Keratinocyte (primary cell): ENCODE results near the gene INO80.
"Not testable (repeated sequence)": the region's sequence is repeated elsewhere in the genome, so short reads cannot be mapped to it uniquely, and the experiment has no call there.

Experiments
- EZH2 ChIP-seq: IDR thresholded peaks from one replicate; pipeline ENCODE4 v1.6.1; 2012; ENCODE audit warnings: inconsistent platforms, mild to moderate bottlenecking, low read length, moderate library complexity
- TF ChIP-seq, protein P1 (sequence below), 3 experiments: IDR thresholded peaks in 1 of 3; conservative IDR thresholded peaks in 1 of 3; optimal IDR thresholded peaks in 1 of 3; 2 replicates in 2 of 3; 3 replicates in 1 of 3; pipeline versions ENCODE3 to v1.5.1; 2011; ENCODE audit warnings: low read length in 3 of 3, mild to moderate bottlenecking in 3 of 3, moderate library complexity in 2 of 3, control low read depth in 1 of 3, inconsistent platforms in 1 of 3; ENCODE audit not compliant: insufficient read depth in 2 of 3; ENCODE audit errors: extremely low read depth in 1 of 3

DNA sequence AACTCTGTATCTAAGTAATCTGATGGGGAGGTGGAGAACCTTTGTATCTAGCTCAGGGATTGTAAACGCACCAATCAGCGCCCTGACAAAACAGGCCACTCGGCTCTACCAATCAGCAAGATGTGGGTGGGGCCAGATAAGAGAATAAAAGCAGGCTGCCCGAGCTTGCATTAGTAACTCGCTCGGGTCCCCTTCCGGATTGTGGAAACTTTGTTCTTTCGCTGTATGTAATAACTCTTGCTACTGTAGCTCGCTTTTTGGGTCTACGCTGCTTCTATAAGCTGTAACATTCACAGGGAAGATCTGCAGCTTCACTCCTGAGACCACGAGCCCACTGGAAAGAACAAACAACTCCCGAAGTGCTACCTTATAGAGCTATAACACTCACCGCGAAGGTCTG lies 153.8 kb downstream of the INO80 start:
- TF ChIP-seq, protein P1, sequence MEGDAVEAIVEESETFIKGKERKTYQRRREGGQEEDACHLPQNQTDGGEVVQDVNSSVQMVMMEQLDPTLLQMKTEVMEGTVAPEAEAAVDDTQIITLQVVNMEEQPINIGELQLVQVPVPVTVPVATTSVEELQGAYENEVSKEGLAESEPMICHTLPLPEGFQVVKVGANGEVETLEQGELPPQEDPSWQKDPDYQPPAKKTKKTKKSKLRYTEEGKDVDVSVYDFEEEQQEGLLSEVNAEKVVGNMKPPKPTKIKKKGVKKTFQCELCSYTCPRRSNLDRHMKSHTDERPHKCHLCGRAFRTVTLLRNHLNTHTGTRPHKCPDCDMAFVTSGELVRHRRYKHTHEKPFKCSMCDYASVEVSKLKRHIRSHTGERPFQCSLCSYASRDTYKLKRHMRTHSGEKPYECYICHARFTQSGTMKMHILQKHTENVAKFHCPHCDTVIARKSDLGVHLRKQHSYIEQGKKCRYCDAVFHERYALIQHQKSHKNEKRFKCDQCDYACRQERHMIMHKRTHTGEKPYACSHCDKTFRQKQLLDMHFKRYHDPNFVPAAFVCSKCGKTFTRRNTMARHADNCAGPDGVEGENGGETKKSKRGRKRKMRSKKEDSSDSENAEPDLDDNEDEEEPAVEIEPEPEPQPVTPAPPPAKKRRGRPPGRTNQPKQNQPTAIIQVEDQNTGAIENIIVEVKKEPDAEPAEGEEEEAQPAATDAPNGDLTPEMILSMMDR (optimal IDR thresholded peaks at IDR 0.05 in 1 of 3, IDR thresholded peaks at IDR 0.05 in 1 of 3, conservative IDR thresholded peaks at IDR 0.05 in 1 of 3; ENCODE audit: extremely low read depth in 1 of 3, insufficient read depth in 2 of 3, low read length in 3 of 3): not testable (repeated sequence)
- not testable (repeated sequence) for TF ChIP-seq EZH2
